Lower leg skin (tissue), 3 donors: ENCODE measurements around the gene TBC1D22A.

ENCODE experiments used
- POLR2A ChIP-seq, 2 donors: fragments of 450-650 bp; IDR thresholded peaks; one replicate each; pipeline ENCODE4 v1.6.1; 2016 to 2017; ENCODE audit warnings: antibody characterized with exemption in 2 of 2, mild to moderate bottlenecking in 1 of 2, moderate library complexity in 1 of 2
- TF ChIP-seq, protein P1 (sequence below), 3 donors: fragments of 450-650 bp; IDR thresholded peaks; one replicate each; pipeline ENCODE4 v1.5.1; 2016; ENCODE audit warnings: antibody characterized with exemption in 3 of 3, mild to moderate bottlenecking in 3 of 3, moderate library complexity in 2 of 3

DNA sequence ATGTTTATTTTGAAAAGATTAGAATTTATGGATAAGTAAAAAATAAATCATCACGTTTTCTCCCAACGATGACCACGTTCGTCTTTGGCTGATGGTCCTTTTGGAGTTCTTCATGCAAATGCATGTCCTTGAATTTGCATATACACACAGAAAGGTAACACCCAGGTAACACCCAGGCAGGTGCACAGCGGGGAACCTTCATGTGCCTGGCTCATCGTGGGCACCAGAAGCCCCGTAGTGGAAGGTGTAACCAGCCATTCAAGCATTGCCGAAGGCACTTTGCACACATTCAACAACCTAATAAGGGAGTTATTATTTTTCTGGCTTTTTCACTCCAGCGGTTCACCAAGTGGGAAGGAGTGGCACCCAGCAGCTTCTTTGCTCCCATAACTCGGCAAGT is 404.6 kb downstream of the TBC1D22A start:
- TF ChIP-seq, protein P1, sequence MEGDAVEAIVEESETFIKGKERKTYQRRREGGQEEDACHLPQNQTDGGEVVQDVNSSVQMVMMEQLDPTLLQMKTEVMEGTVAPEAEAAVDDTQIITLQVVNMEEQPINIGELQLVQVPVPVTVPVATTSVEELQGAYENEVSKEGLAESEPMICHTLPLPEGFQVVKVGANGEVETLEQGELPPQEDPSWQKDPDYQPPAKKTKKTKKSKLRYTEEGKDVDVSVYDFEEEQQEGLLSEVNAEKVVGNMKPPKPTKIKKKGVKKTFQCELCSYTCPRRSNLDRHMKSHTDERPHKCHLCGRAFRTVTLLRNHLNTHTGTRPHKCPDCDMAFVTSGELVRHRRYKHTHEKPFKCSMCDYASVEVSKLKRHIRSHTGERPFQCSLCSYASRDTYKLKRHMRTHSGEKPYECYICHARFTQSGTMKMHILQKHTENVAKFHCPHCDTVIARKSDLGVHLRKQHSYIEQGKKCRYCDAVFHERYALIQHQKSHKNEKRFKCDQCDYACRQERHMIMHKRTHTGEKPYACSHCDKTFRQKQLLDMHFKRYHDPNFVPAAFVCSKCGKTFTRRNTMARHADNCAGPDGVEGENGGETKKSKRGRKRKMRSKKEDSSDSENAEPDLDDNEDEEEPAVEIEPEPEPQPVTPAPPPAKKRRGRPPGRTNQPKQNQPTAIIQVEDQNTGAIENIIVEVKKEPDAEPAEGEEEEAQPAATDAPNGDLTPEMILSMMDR (IDR thresholded peaks at IDR 0.05), result no peak
- TF ChIP-seq POLR2A (IDR thresholded peaks at IDR 0.05), result no peak
